ENCODE results near the gene TLL1.

TLL1 gene

DNA sequence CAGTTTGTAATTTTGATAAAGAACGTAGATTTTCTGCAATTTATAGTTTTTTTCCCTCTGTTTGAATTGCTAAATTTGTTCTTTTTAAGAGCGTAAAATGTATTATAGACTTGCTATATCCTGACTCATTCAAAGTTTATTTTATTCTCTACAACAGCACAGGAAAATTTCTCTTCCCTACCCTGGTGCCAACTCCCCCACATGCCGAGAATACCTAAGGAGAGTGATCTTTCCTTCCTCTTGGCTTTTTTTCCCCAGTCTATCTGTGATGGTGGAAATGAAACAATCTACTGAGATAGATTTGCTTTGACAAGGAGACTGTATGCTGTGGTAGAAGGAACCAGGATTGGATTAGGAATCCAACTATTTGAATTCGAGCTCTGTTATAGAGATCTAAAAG lies 271.6 kb downstream of the TLL1 start:
- H3K4me2 ChIP-seq (ENCODE audit: low read depth, low read length): no peak overlapping the region
- H4K20me1 ChIP-seq (ENCODE audit: insufficient read depth, low read length): no peaks in the 10 kb centered on the region
- no peaks in the 10 kb centered on the region for H3K9me3 ChIP-seq (replicated peaks; ENCODE audit: insufficient read depth, low read length)
- TF ChIP-seq EZH2phosphoT487 (IDR thresholded peaks at IDR 0.05; ENCODE audit: low read length) (no peak), EZH2 (optimal IDR thresholded peaks at IDR 0.05; ENCODE audit: low read depth, low read length) (no peak)
- TF ChIP-seq, protein P1, sequence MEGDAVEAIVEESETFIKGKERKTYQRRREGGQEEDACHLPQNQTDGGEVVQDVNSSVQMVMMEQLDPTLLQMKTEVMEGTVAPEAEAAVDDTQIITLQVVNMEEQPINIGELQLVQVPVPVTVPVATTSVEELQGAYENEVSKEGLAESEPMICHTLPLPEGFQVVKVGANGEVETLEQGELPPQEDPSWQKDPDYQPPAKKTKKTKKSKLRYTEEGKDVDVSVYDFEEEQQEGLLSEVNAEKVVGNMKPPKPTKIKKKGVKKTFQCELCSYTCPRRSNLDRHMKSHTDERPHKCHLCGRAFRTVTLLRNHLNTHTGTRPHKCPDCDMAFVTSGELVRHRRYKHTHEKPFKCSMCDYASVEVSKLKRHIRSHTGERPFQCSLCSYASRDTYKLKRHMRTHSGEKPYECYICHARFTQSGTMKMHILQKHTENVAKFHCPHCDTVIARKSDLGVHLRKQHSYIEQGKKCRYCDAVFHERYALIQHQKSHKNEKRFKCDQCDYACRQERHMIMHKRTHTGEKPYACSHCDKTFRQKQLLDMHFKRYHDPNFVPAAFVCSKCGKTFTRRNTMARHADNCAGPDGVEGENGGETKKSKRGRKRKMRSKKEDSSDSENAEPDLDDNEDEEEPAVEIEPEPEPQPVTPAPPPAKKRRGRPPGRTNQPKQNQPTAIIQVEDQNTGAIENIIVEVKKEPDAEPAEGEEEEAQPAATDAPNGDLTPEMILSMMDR (IDR thresholded peaks at IDR 0.05; ENCODE audit: low read length): no peak
- no peaks in the 10 kb centered on the region for H3F3A ChIP-seq (ENCODE audit: insufficient read depth, low read length)
- no peaks in the 10 kb centered on the region; the same call in 1 of the 2 replicates for H3K9me2 ChIP-seq (replicated peaks; ENCODE audit: insufficient read depth, low read length)
- H3K79me2 ChIP-seq (ENCODE audit: low read length): no peaks in the 10 kb centered on the region
- no peaks in the 10 kb centered on the region for H3K4me1 ChIP-seq (ENCODE audit: low read length)
- H2AFZ ChIP-seq (ENCODE audit: low read length): no peak overlapping the region
- H3K27me3 ChIP-seq (replicated peaks; ENCODE audit: insufficient read depth, low read length): no peaks in the 10 kb centered on the region
- H3K27ac ChIP-seq (ENCODE audit: low read length): no peak overlapping the region
- H3K36me3 ChIP-seq (replicated peaks; ENCODE audit: insufficient read depth, low read length): no peaks in the 10 kb centered on the region
- H3K4me3 ChIP-seq (ENCODE audit: low read length): no peak overlapping the region
- no peak overlapping the region for H3K9ac ChIP-seq (ENCODE audit: low read length)
- no peak for DNase-seq

DNA sequence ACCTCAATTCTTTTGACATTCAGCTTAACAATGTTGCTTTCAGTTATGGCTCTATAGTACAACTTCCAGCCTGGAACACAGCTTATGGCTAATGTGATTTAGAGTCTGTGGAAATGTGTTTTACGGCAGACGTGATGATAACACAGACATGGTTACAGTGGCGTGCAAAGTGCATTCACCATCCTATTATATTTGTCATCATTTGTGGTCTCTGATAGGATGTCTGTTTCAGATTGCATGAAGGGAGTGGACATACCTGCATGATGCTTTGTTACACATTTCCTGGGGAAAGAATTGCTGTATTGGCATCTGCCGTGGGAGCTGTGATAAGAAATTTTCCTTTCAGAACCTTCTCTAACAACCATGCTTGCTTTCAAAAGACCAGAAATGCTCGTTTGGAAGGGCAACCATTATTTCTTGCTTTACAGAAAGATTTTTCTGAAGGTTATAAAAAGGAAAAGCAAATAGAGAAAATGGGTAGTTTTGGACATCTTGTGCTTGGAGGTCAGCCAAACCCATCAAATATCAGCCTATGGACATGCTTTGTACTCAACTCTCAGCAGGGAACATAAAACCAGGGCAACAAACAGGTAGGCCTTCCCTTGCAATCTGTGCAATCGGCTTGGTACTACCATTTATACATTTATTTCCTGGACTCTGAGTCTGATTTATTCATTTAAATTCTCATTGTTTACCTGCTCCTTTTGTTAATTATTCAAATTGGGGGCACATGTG lies 273.9 kb downstream of the TLL1 start:
- Histone ChIP-seq H3K4me2 (ENCODE audit: low read depth, low read length) (no peak overlapping the region), H3K9ac (ENCODE audit: low read length) (no peak overlapping the region), H3K36me3 (replicated peaks; ENCODE audit: insufficient read depth, low read length) (no peaks in the 10 kb centered on the region), H3K9me3 (replicated peaks; ENCODE audit: insufficient read depth, low read length) (no peaks in the 10 kb centered on the region), H3K79me2 (ENCODE audit: low read length) (no peaks in the 10 kb centered on the region), H4K20me1 (ENCODE audit: insufficient read depth, low read length) (no peaks in the 10 kb centered on the region), H2AFZ (ENCODE audit: low read length) (no peak overlapping the region), H3K4me3 (ENCODE audit: low read length) (no peak overlapping the region), H3K9me2 (replicated peaks; ENCODE audit: insufficient read depth, low read length) (no peaks in the 10 kb centered on the region; the same call in 1 of the 2 replicates), H3K27me3 (replicated peaks; ENCODE audit: insufficient read depth, low read length) (no peaks in the 10 kb centered on the region), H3K27ac (ENCODE audit: low read length) (no peak overlapping the region), H3F3A (ENCODE audit: insufficient read depth, low read length) (no peaks in the 10 kb centered on the region), H3K4me1 (ENCODE audit: low read length) (no peaks in the 10 kb centered on the region)
- DNase-seq: no peak
- TF ChIP-seq EZH2phosphoT487 (IDR thresholded peaks at IDR 0.05; ENCODE audit: low read length) (no peak), EZH2 (optimal IDR thresholded peaks at IDR 0.05; ENCODE audit: low read depth, low read length) (no peak)
- TF ChIP-seq, protein P1 (IDR thresholded peaks at IDR 0.05; ENCODE audit: low read length): no peak

All from MM.1S (cell line).